Stimulated activated effector memory CD8-positive, alpha-beta T cell treated with anti-CD3 and anti-CD28 coated beads, Interleukin-12 subunit alpha, Interleukin-12 subunit beta, amount 100 ng/mL, for 72 hours (primary cell): ENCODE data around the gene ADARB1.

Experiments used
- ATAC-seq: fragments of 150-1000 bp; cut with Tn5 transposase; 2 replicates; pipeline ENCODE4 v1.10.0; 2021
- DNase-seq, 2 donors: peaks; one replicate each; pipeline ENCODE4 v3.0.0; 2021 to 2022; ENCODE audit warnings: low spot score in 2 of 2
- H3K27ac Mint-ChIP-seq: one replicate; pipeline ENCODE4 v1.8.0; 2022; ENCODE audit warnings: mild to moderate bottlenecking, mixed read lengths
- H3K36me3 Mint-ChIP-seq: one replicate; pipeline ENCODE4 v1.8.0; 2022; ENCODE audit warnings: mild to moderate bottlenecking, mixed read lengths
- H3K4me1 Mint-ChIP-seq: one replicate; pipeline ENCODE4 v1.8.0; 2022; ENCODE audit warnings: mixed read lengths
- H3K4me3 Mint-ChIP-seq: one replicate; pipeline ENCODE4 v1.8.0; 2022; ENCODE audit warnings: mild to moderate bottlenecking, mixed read lengths
- H3K9me3 Mint-ChIP-seq: one replicate; pipeline ENCODE4 v1.8.0; 2022; ENCODE audit warnings: mixed read lengths

Gene ADARB1

DNA sequence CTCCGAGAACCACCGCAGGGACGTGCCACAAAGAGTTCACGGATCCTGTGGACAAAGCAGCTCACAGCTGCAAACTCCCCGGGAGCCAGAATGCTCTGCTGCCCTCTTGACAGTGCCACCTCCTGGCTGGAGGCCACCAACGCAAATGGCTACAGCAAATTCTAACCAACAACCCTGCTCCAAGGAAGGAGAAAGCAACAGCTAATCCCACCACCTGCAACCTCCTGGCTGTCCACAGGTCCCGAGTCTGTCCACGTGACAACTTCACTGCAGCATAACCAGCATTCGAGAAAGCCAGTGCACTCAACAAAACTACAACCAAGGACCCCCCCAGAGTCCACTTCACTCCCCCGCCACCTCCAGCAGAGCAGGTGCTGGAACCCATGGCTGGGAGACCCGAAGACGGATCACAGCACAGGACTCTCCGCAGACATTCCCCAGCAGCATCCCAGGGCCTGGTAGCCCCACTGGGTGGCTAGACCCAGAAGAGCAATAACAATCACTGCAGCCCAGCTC is 196.0 kb downstream of the ADARB1 start:
- H3K4me3 Mint-ChIP-seq = no peak overlapping the region
- peaks cover 26% of the 10 kb centered on the region for H3K36me3 Mint-ChIP-seq

More for the DNA sequence above, 196.0 kb downstream of the ADARB1 start:
- no peak overlapping the region for H3K27ac Mint-ChIP-seq
- no peak for ATAC-seq
- peaks cover 7% of the 10 kb centered on the region for H3K9me3 Mint-ChIP-seq
- DNase-seq = no peak
- peaks cover 19% of the 10 kb centered on the region for H3K4me1 Mint-ChIP-seq
